CD14-positive monocyte (primary cell): ENCODE measurements around the gene ARHGAP9. TPM values are rescaled to one million over a fixed set of nuclear protein-coding genes. Genes with fewer than 3 reads are reported as not detected.

Source experiments
- DNase-seq, 3 donors: peaks; one replicate each; pipeline ENCODE4 v3.0.0-alpha.2; 2011 to 2022
- H2AFZ ChIP-seq: 2 replicates; pipeline ENCODE4 v1.6.0; 2012; ENCODE audit warnings: mild to moderate bottlenecking, low read depth, low read length, inconsistent platforms; ENCODE audit not compliant: insufficient read depth, poor library complexity, severe bottlenecking
- H3K27ac ChIP-seq, 2 donors: 1 replicate in 1 of 2; 2 replicates in 1 of 2; pipeline ENCODE4 v1.5.1; 2012 to 2013; ENCODE audit warnings: low read length in 2 of 2, control low read depth in 1 of 2, inconsistent platforms in 1 of 2, low read depth in 1 of 2, mild to moderate bottlenecking in 1 of 2
- H3K27me3 ChIP-seq, 2 donors: one replicate each; pipeline versions ENCODE4 v1.6.0 to v1.6.1; 2011 to 2013; ENCODE audit warnings: low read length in 2 of 2; ENCODE audit not compliant: control insufficient read depth in 2 of 2, insufficient read depth in 2 of 2
- H3K36me3 ChIP-seq, 2 donors: replicated peaks in 1 of 2; 1 replicate in 1 of 2; 2 replicates in 1 of 2; pipeline versions ENCODE4 v1.5.1 to v1.6.1; 2012 to 2013; ENCODE audit warnings: low read length in 2 of 2, control low read depth in 1 of 2, inconsistent platforms in 1 of 2, mild to moderate bottlenecking in 1 of 2; ENCODE audit not compliant: insufficient read depth in 2 of 2, control insufficient read depth in 1 of 2
- H3K4me1 ChIP-seq, 2 donors: 1 replicate in 1 of 2; 2 replicates in 1 of 2; pipeline versions ENCODE4 v1.5.1 to v1.6.1; 2012 to 2013; ENCODE audit warnings: low read length in 2 of 2, control low read depth in 1 of 2, inconsistent platforms in 1 of 2, mild to moderate bottlenecking in 1 of 2, moderate library complexity in 1 of 2; ENCODE audit not compliant: insufficient read depth in 2 of 2, control insufficient read depth in 1 of 2
- H3K4me2 ChIP-seq: replicated peaks from 2 replicates; pipeline ENCODE3; 2012; ENCODE audit warnings: low read length, moderate library complexity, mild to moderate bottlenecking; ENCODE audit not compliant: poor library complexity, severe bottlenecking; ENCODE audit errors: extremely low read depth
- H3K4me3 ChIP-seq, 3 experiments: fragments of 200-600 bp in 1 of 3; sonication (generic) in 1 of 3; replicated peaks in 1 of 3; 1 replicate in 2 of 3; 2 replicates in 1 of 3; pipeline ENCODE4 v1.5.1; 2011 to 2013; ENCODE audit warnings: low read length in 3 of 3, mild to moderate bottlenecking in 3 of 3, control low read depth in 2 of 3, low read depth in 2 of 3, inconsistent platforms in 1 of 3, moderate library complexity in 1 of 3
- H3K79me2 ChIP-seq: 2 replicates; pipeline ENCODE4 v1.6.0; 2012; ENCODE audit warnings: mild to moderate bottlenecking, control low read depth, inconsistent platforms, low read length, moderate library complexity; ENCODE audit not compliant: insufficient read depth
- H3K9ac ChIP-seq: 2 replicates; pipeline ENCODE4 v1.6.0; 2017; ENCODE audit warnings: low read length, mild to moderate bottlenecking; ENCODE audit not compliant: insufficient read depth, poor library complexity, severe bottlenecking
- H3K9me3 ChIP-seq, 2 donors: replicated peaks in 1 of 2; 1 replicate in 1 of 2; 2 replicates in 1 of 2; pipeline versions ENCODE4 v1.5.1 to v1.6.1; 2012 to 2013; ENCODE audit warnings: low read length in 2 of 2, control low read depth in 1 of 2; ENCODE audit not compliant: control insufficient read depth in 1 of 2, insufficient read depth in 1 of 2
- H4K20me1 ChIP-seq: 2 replicates; pipeline ENCODE4 v1.6.0; 2012; ENCODE audit warnings: mild to moderate bottlenecking, low read length, control low read depth, moderate library complexity; ENCODE audit not compliant: insufficient read depth
- H3K27ac Mint-ChIP-seq, 7 donors: one replicate each; pipeline ENCODE4 v1.8.0; 2020; ENCODE audit warnings: mild to moderate bottlenecking in 7 of 7, mixed read lengths in 7 of 7, moderate library complexity in 6 of 7, inconsistent platforms in 2 of 7
- H3K27me3 Mint-ChIP-seq, 3 donors: one replicate each; pipeline ENCODE4 v1.8.0; 2021 to 2022; ENCODE audit warnings: low read depth in 3 of 3, mild to moderate bottlenecking in 3 of 3, mixed read lengths in 3 of 3, moderate library complexity in 3 of 3, inconsistent platforms in 1 of 3
- H3K36me3 Mint-ChIP-seq, 2 donors: one replicate each; pipeline ENCODE4 v1.8.0; 2020; ENCODE audit warnings: mixed read lengths in 2 of 2, inconsistent platforms in 1 of 2, mild to moderate bottlenecking in 1 of 2
- H3K4me1 Mint-ChIP-seq: one replicate; pipeline ENCODE4 v1.8.0; 2020; ENCODE audit warnings: mild to moderate bottlenecking, mixed read lengths
- H3K4me3 Mint-ChIP-seq, 2 donors: one replicate each; pipeline ENCODE4 v1.8.0; 2020; ENCODE audit warnings: mild to moderate bottlenecking in 2 of 2, mixed read lengths in 2 of 2, moderate library complexity in 1 of 2
- H3K9me3 Mint-ChIP-seq, 7 donors: one replicate each; pipeline ENCODE4 v1.8.0; 2020 to 2022; ENCODE audit warnings: mixed read lengths in 7 of 7, mild to moderate bottlenecking in 6 of 7, moderate library complexity in 6 of 7, inconsistent platforms in 2 of 7
- CTCF ChIP-seq: fragments of 200-600 bp; IDR thresholded peaks from one replicate; pipeline ENCODE4 v1.8.0; 2022; ENCODE audit warnings: antibody characterized with exemption, mild to moderate bottlenecking
- WGBS: methylation state at CpG from one replicate; pipeline ENCODE4 v1.1.5; 2013; ENCODE audit warnings: missing lambda C conversion rate; ENCODE audit not compliant: insufficient coverage; 5-methylcytosine and 5-hydroxymethylcytosine counted together
- intact Hi-C, 2 donors: fragments of 100-400 bp; cut with micrococcal nuclease; formaldehyde crosslinking; loops; one replicate each; pipeline versions ENCODE4 v1.15.0 to v1.15.1; 2023
- polyA plus RNA-seq, 3 donors: library from polyadenylated mRNA; depleted of rRNA in 1 of 3; unstranded in 2 of 3; stranded (reverse) in 1 of 3; fragments of 300-500 nt in 2 of 3; fragments of >200 nt in 1 of 3; fragmentation: Illumina TruSeq in 2 of 3; gene quantifications; 1 replicate in 2 of 3; 2 replicates in 1 of 3; pipeline ENCODE4 v1.2.3, GENCODE V29; 2012 to 2021

ARHGAP9 gene
- polyA plus RNA-seq, 3 donors = 211 to 581 (median 213) TPM

- H3K4me3 Mint-ChIP-seq = no peak overlapping the region
- whole genome bisulfite sequencing = 95% methylated on average over 7 of the region's 12 CpGs
- Histone ChIP-seq H3K4me2 (no peak overlapping the region), H3K9me3 (no peaks in the 10 kb centered on the region), H3K4me1 (peaks cover 16 to 23% of the 10 kb centered on the region in 2 donors), H3K27me3 (no peaks in the 10 kb centered on the region), H3K36me3 (peaks cover 88 to 89% of the 10 kb centered on the region in 2 donors), H3K27ac (peak overlapping the region in 1 of 2 donors; percentile 56), H3K4me3 (no peak overlapping the region), H3K9ac (no peak overlapping the region), H2AFZ (no peak overlapping the region), H4K20me1 (peaks cover 84% of the 10 kb centered on the region), H3K79me2 (peaks cover 44% of the 10 kb centered on the region)
- intact Hi-C loops = no loop called here
- no peak for TF ChIP-seq CTCF
- peaks cover 72 to 92% of the 10 kb centered on the region in 2 donors for H3K36me3 Mint-ChIP-seq
- peaks cover 18% of the 10 kb centered on the region for H3K4me1 Mint-ChIP-seq
- H3K27me3 Mint-ChIP-seq = no peaks in the 10 kb centered on the region
- peak overlapping the region in 2 of 7 donors; percentile 19 to 65 for H3K27ac Mint-ChIP-seq
- H3K9me3 Mint-ChIP-seq = peaks cover 0 to 2% (median 0%) of the 10 kb centered on the region in 7 donors
- DNase-seq = no peak
These were observed 48.5 kb upstream of the ARHGAP9 start for GRCh38 chr12:57528176-57528575.

GRCh38 chr12:57527184-57527583 lies 47.5 kb upstream of the ARHGAP9 start:
- H3K9ac ChIP-seq = peak overlapping the region; percentile 21
- peaks cover 18 to 26% of the 10 kb centered on the region in 2 donors for H3K4me1 ChIP-seq
- no peak overlapping the region for H3K4me3 ChIP-seq
- H3K36me3 ChIP-seq = peaks cover 79% of the 10 kb centered on the region in 2 donors
- Mint-ChIP-seq H3K27ac (peak overlapping the region in 6 of 7 donors; percentile 20 to 71 (median 56)), H3K36me3 (peaks cover 62 to 82% of the 10 kb centered on the region in 2 donors), H3K4me3 (no peak overlapping the region), H3K9me3 (peaks cover 0 to 2% (median 0%) of the 10 kb centered on the region in 7 donors), H3K27me3 (no peaks in the 10 kb centered on the region), H3K4me1 (peaks cover 18% of the 10 kb centered on the region)
- DNase-seq = no peak
- peaks cover 46% of the 10 kb centered on the region for H3K79me2 ChIP-seq
- H4K20me1 ChIP-seq = peaks cover 81% of the 10 kb centered on the region
- H3K27me3 ChIP-seq = no peaks in the 10 kb centered on the region
- H3K4me2 ChIP-seq = no peak overlapping the region
- H3K27ac ChIP-seq = peak overlapping the region in 1 of 2 donors; percentile 56
- WGBS = no CpG with 5 or more reads among the region's 5 CpGs
- no peak for TF ChIP-seq CTCF
- no peak overlapping the region for H2AFZ ChIP-seq
- intact Hi-C loops = no loop called here
- no peaks in the 10 kb centered on the region for H3K9me3 ChIP-seq
